GM23338 (cell line): Measurements from ENCODE around the gene MAP2K3. TPM values are rescaled to one million over a fixed set of nuclear protein-coding genes. Genes with fewer than 3 reads are reported as not detected.

Source experiments
- ATAC-seq: fragments of 200-7000 bp; cut with Tn5 transposase; 3 replicates; pipeline ENCODE4 v1.9.1; 2020
- DNase-seq: peaks from one replicate; pipeline ENCODE4 v3.0.0-alpha.2; 2015; ENCODE audit warnings: low spot score
- H2AFZ ChIP-seq: fragments of 200-600 bp; sonication (generic); 2 replicates; pipeline ENCODE4 v1.8.0; 2016; ENCODE audit warnings: antibody characterized with exemption, mild to moderate bottlenecking, moderate library complexity
- H3F3A ChIP-seq: fragments of 200-600 bp; sonication (generic); replicated peaks from 2 replicates; pipeline ENCODE4 v1.8.0; 2017; ENCODE audit warnings: antibody characterized with exemption, mixed run types, low read depth
- H3K27ac ChIP-seq: fragments of 200-600 bp; sonication (generic); 2 replicates; pipeline ENCODE4 v1.6.1; 2016; ENCODE audit warnings: low read depth
- H3K27me3 ChIP-seq: fragments of 200-600 bp; sonication (generic); 2 replicates; pipeline ENCODE4 v1.8.0; 2016; ENCODE audit warnings: mild to moderate bottlenecking, mixed run types, moderate library complexity; ENCODE audit not compliant: insufficient read depth
- H3K36me3 ChIP-seq: fragments of 200-600 bp; sonication (generic); 2 replicates; pipeline ENCODE4 v1.8.0; 2016; ENCODE audit warnings: mild to moderate bottlenecking; ENCODE audit not compliant: insufficient read depth
- H3K4me1 ChIP-seq: fragments of 200-600 bp; sonication (generic); 2 replicates; pipeline ENCODE4 v1.8.0; 2016; ENCODE audit warnings: mild to moderate bottlenecking, moderate library complexity; ENCODE audit not compliant: insufficient read depth
- H3K4me2 ChIP-seq: fragments of 200-600 bp; sonication (generic); 2 replicates; pipeline ENCODE4 v1.7.1; 2017; ENCODE audit warnings: mixed run types
- H3K4me3 ChIP-seq: fragments of 200-600 bp; sonication (generic); 2 replicates; pipeline ENCODE4 v1.6.1; 2016; ENCODE audit warnings: mixed run types
- H3K79me2 ChIP-seq: fragments of 200-600 bp; sonication (generic); replicated peaks from 2 replicates; pipeline ENCODE4 v1.8.0; 2017; ENCODE audit warnings: mild to moderate bottlenecking; ENCODE audit not compliant: insufficient read depth
- H3K9me2 ChIP-seq: fragments of 200-600 bp; sonication (generic); 2 replicates; pipeline ENCODE4 v1.8.0; 2017; ENCODE audit not compliant: insufficient read depth
- H4K20me1 ChIP-seq: fragments of 200-600 bp; sonication (generic); replicated peaks from 2 replicates; pipeline ENCODE4 v1.8.0; 2017; ENCODE audit warnings: mild to moderate bottlenecking; ENCODE audit not compliant: insufficient read depth
- H3K27ac Mint-ChIP-seq: 2 replicates; pipeline ENCODE4 v1.8.0; 2020; ENCODE audit warnings: inconsistent platforms, mild to moderate bottlenecking, moderate library complexity, mixed read lengths
- H3K27me3 Mint-ChIP-seq: 3 replicates; pipeline ENCODE4 v1.8.0; 2022; ENCODE audit warnings: low read depth, mild to moderate bottlenecking, moderate library complexity, mixed read lengths, inconsistent platforms; ENCODE audit not compliant: insufficient read depth, poor library complexity
- H3K36me3 Mint-ChIP-seq: 3 replicates; pipeline ENCODE4 v1.8.0; 2021; ENCODE audit warnings: low read depth, mild to moderate bottlenecking, inconsistent platforms, moderate library complexity, mixed read lengths
- H3K4me1 Mint-ChIP-seq: 3 replicates; pipeline ENCODE4 v1.8.0; 2020; ENCODE audit warnings: mild to moderate bottlenecking, inconsistent platforms, mixed read lengths
- H3K4me3 Mint-ChIP-seq: 3 replicates; pipeline ENCODE4 v1.8.0; 2021; ENCODE audit warnings: moderate library complexity, mild to moderate bottlenecking, inconsistent platforms, mixed read lengths
- H3K9me3 Mint-ChIP-seq: 3 replicates; pipeline ENCODE4 v1.8.0; 2020; ENCODE audit warnings: moderate library complexity, mild to moderate bottlenecking, inconsistent platforms, mixed read lengths
- EZH2 ChIP-seq: fragments of 200-600 bp; sonication (generic); IDR thresholded peaks from one replicate; pipeline ENCODE4 v1.8.0; 2017; ENCODE audit warnings: antibody characterized with exemption, mild to moderate bottlenecking, low read depth; ENCODE audit not compliant: unreplicated experiment
- EZH2phosphoT487 ChIP-seq: fragments of 200-600 bp; sonication (generic); IDR thresholded peaks from one replicate; pipeline ENCODE4 v1.8.1; 2018; ENCODE audit warnings: antibody characterized with exemption; ENCODE audit not compliant: unreplicated experiment
- NANOG ChIP-seq: IDR thresholded peaks from 2 replicates; pipeline ENCODE4 v1.6.1; 2016; ENCODE audit warnings: antibody characterized with exemption, borderline replicate concordance
- POLR2AphosphoS5 ChIP-seq: IDR thresholded peaks from 2 replicates; pipeline ENCODE4 v1.6.1; 2016; ENCODE audit warnings: antibody characterized with exemption, low read depth
- STAT1 ChIP-seq: IDR thresholded peaks from one replicate; pipeline ENCODE4 v1.6.1; 2016; ENCODE audit warnings: antibody characterized with exemption; ENCODE audit not compliant: unreplicated experiment
- ZNF114 ChIP-seq: fragments of 250-450 bp; sonication (Bioruptor Pico); IDR thresholded peaks from 2 replicates; pipeline ENCODE4 v1.5.0; 2020; ENCODE audit warnings: mild to moderate bottlenecking, moderate library complexity
- ZNF331 ChIP-seq: fragments of 250-450 bp; sonication (Bioruptor Pico); IDR thresholded peaks from 2 replicates; pipeline ENCODE4 v1.5.0; 2020; ENCODE audit warnings: low read depth, mild to moderate bottlenecking, moderate library complexity
- polyA plus RNA-seq: library from polyadenylated mRNA; unstranded; fragments of >200 nt; fragmentation: Nextera tagmentation; extraction: Ambion mirVana; gene quantifications from 2 replicates; pipeline ENCODE4 v1.2.1, GENCODE V29; 2016
- total RNA-seq: library from RNA; depleted of rRNA; stranded (reverse); fragments of >200 nt; shearing (Covaris generic); gene quantifications from 2 replicates; pipeline ENCODE4 v1.2.3, GENCODE V29; 2014
- TF ChIP-seq, protein P1 (sequence below), 2 experiments: fragments of 200-600 bp in 1 of 2; sonication (generic) in 1 of 2; conservative IDR thresholded peaks; 2 replicates each; pipeline versions ENCODE4 v1.5.1 to v1.6.1; 2016 to 2017; ENCODE audit warnings: antibody characterized with exemption in 2 of 2, low read depth in 2 of 2, mild to moderate bottlenecking in 2 of 2, moderate library complexity in 1 of 2
- TF ChIP-seq, protein P2 (sequence below): fragments of 250-450 bp; sonication (Bioruptor Pico); IDR thresholded peaks from 2 replicates; pipeline ENCODE4 v1.5.0; 2020; ENCODE audit warnings: mild to moderate bottlenecking, moderate library complexity
- TF ChIP-seq, protein P3 (sequence below): IDR thresholded peaks from one replicate; pipeline ENCODE4 v1.6.1; 2018; ENCODE audit warnings: antibody characterized with exemption; ENCODE audit not compliant: unreplicated experiment

Gene MAP2K3
- total and polyA plus RNA-seq, 2 experiments from 2014 or later = 28.5 to 31.7 TPM

DNA sequence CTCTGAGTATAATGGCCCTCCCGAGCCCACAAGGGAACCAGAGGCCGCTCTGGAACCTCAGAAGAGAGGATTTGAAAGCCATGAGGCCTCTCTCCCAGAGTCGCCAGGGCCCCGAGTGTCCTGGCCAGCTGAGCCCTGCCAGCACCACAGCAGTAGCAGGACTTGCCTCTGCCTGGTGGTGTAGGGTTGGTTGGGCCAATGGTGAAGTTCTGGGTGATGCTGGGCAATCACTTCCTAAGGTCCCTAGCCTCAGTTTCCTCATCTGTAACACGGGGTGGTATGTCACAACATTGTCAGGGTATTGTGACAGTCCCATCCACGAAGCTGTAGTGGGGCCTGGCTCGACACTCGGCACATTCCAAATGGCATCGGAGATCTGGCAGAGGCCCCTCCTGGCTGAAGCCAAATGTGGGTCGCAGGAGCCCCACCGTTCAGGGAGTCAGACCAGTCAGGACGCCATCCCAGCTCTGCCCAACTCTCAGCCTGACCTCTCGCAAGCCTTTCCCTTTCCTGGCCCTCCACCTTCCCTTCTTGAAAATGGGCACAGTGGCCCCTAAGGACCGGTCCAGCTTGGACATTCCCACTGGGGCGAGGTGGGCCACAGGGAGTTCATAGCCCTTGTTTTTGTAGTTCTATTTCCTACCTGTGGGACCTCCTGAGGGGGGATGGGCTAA, 33.0 kb upstream of the MAP2K3 start:
- Mint-ChIP-seq H3K4me1 (peaks cover 2% of the 10 kb centered on the region; the same call in 1 of the 3 replicates), H3K27ac (no peak overlapping the region), H3K36me3 (no peaks in the 10 kb centered on the region), H3K4me3 (no peak overlapping the region; the same call in 2 of the 3 replicates), H3K27me3 (peaks cover 16% of the 10 kb centered on the region), H3K9me3 (peaks cover 2% of the 10 kb centered on the region; the same call in 2 of the 3 replicates)
- Histone ChIP-seq H3K79me2 (no peaks in the 10 kb centered on the region), H3K4me2 (no peak overlapping the region), H3K36me3 (no peaks in the 10 kb centered on the region), H3K9me2 (no peaks in the 10 kb centered on the region), H3K4me3 (no peak overlapping the region), H3K4me1 (peaks cover 24% of the 10 kb centered on the region), H2AFZ (no peak overlapping the region), H3F3A (peaks cover 5% of the 10 kb centered on the region; the same call in 1 of the 2 replicates), H4K20me1 (no peaks in the 10 kb centered on the region), H3K27ac (no peak overlapping the region), H3K27me3 (peaks cover 5% of the 10 kb centered on the region; the same call in 1 of the 2 replicates)
- TF ChIP-seq ZNF331 (CRISPR knock-in tag) = no peak
- no peak for TF ChIP-seq NANOG
- TF ChIP-seq, protein P1, sequence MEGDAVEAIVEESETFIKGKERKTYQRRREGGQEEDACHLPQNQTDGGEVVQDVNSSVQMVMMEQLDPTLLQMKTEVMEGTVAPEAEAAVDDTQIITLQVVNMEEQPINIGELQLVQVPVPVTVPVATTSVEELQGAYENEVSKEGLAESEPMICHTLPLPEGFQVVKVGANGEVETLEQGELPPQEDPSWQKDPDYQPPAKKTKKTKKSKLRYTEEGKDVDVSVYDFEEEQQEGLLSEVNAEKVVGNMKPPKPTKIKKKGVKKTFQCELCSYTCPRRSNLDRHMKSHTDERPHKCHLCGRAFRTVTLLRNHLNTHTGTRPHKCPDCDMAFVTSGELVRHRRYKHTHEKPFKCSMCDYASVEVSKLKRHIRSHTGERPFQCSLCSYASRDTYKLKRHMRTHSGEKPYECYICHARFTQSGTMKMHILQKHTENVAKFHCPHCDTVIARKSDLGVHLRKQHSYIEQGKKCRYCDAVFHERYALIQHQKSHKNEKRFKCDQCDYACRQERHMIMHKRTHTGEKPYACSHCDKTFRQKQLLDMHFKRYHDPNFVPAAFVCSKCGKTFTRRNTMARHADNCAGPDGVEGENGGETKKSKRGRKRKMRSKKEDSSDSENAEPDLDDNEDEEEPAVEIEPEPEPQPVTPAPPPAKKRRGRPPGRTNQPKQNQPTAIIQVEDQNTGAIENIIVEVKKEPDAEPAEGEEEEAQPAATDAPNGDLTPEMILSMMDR (conservative IDR thresholded peaks at IDR 0.05; ENCODE audit: low read depth in 2 of 2) = no peak
- TF ChIP-seq, protein P2, sequence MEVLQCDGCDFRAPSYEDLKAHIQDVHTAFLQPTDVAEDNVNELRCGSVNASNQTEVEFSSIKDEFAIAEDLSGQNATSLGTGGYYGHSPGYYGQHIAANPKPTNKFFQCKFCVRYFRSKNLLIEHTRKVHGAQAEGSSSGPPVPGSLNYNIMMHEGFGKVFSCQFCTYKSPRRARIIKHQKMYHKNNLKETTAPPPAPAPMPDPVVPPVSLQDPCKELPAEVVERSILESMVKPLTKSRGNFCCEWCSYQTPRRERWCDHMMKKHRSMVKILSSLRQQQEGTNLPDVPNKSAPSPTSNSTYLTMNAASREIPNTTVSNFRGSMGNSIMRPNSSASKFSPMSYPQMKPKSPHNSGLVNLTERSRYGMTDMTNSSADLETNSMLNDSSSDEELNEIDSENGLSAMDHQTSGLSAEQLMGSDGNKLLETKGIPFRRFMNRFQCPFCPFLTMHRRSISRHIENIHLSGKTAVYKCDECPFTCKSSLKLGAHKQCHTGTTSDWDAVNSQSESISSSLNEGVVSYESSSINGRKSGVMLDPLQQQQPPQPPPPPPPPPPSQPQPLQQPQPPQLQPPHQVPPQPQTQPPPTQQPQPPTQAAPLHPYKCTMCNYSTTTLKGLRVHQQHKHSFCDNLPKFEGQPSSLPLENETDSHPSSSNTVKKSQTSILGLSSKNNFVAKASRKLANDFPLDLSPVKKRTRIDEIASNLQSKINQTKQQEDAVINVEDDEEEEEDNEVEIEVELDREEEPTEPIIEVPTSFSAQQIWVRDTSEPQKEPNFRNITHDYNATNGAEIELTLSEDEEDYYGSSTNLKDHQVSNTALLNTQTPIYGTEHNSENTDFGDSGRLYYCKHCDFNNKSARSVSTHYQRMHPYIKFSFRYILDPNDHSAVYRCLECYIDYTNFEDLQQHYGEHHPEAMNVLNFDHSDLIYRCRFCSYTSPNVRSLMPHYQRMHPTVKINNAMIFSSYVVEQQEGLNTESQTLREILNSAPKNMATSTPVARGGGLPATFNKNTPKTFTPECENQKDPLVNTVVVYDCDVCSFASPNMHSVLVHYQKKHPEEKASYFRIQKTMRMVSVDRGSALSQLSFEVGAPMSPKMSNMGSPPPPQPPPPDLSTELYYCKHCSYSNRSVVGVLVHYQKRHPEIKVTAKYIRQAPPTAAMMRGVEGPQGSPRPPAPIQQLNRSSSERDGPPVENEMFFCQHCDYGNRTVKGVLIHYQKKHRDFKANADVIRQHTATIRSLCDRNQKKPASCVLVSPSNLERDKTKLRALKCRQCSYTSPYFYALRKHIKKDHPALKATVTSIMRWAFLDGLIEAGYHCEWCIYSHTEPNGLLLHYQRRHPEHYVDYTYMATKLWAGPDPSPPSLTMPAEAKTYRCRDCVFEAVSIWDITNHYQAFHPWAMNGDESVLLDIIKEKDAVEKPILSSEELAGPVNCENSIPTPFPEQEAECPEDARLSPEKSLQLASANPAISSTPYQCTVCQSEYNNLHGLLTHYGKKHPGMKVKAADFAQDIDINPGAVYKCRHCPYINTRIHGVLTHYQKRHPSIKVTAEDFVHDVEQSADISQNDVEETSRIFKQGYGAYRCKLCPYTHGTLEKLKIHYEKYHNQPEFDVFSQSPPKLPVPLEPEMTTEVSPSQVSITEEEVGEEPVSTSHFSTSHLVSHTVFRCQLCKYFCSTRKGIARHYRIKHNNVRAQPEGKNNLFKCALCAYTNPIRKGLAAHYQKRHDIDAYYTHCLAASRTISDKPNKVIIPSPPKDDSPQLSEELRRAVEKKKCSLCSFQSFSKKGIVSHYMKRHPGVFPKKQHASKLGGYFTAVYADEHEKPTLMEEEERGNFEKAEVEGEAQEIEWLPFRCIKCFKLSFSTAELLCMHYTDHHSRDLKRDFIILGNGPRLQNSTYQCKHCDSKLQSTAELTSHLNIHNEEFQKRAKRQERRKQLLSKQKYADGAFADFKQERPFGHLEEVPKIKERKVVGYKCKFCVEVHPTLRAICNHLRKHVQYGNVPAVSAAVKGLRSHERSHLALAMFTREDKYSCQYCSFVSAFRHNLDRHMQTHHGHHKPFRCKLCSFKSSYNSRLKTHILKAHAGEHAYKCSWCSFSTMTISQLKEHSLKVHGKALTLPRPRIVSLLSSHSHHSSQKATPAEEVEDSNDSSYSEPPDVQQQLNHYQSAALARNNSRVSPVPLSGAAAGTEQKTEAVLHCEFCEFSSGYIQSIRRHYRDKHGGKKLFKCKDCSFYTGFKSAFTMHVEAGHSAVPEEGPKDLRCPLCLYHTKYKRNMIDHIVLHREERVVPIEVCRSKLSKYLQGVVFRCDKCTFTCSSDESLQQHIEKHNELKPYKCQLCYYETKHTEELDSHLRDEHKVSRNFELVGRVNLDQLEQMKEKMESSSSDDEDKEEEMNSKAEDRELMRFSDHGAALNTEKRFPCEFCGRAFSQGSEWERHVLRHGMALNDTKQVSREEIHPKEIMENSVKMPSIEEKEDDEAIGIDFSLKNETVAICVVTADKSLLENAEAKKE = no peak
- TF ChIP-seq EZH2 = no peak
- no peak for TF ChIP-seq EZH2phosphoT487
- no peak for TF ChIP-seq STAT1
- no peak for TF ChIP-seq ZNF114 (CRISPR knock-in tag)
- TF ChIP-seq, protein P3, sequence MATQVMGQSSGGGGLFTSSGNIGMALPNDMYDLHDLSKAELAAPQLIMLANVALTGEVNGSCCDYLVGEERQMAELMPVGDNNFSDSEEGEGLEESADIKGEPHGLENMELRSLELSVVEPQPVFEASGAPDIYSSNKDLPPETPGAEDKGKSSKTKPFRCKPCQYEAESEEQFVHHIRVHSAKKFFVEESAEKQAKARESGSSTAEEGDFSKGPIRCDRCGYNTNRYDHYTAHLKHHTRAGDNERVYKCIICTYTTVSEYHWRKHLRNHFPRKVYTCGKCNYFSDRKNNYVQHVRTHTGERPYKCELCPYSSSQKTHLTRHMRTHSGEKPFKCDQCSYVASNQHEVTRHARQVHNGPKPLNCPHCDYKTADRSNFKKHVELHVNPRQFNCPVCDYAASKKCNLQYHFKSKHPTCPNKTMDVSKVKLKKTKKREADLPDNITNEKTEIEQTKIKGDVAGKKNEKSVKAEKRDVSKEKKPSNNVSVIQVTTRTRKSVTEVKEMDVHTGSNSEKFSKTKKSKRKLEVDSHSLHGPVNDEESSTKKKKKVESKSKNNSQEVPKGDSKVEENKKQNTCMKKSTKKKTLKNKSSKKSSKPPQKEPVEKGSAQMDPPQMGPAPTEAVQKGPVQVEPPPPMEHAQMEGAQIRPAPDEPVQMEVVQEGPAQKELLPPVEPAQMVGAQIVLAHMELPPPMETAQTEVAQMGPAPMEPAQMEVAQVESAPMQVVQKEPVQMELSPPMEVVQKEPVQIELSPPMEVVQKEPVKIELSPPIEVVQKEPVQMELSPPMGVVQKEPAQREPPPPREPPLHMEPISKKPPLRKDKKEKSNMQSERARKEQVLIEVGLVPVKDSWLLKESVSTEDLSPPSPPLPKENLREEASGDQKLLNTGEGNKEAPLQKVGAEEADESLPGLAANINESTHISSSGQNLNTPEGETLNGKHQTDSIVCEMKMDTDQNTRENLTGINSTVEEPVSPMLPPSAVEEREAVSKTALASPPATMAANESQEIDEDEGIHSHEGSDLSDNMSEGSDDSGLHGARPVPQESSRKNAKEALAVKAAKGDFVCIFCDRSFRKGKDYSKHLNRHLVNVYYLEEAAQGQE = no peak
- no peak for TF ChIP-seq POLR2AphosphoS5
- DNase-seq (no peak), ATAC-seq (no peak)
